ENCODE results near the gene DUSP21. TPM values are rescaled to one million over a fixed set of nuclear protein-coding genes. Genes with fewer than 3 reads are reported as not detected.

Gene DUSP21
- not detected in 2 replicates for total RNA-seq

GRCh38 chrX:44843753-44844152 lies at the start of gene DUSP21:
Gene DUSP21, plus strand, starts transcription at chrX:44844021. Its CDS starts 112 bp downstream, at chrX:44844133.
- H3K27me3 ChIP-seq (ENCODE audit: insufficient read depth, low read length), result no peaks in the 10 kb centered on the region
- no peaks in the 10 kb centered on the region for H3K4me1 ChIP-seq (ENCODE audit: insufficient read depth, low read length)
- H3K4me2 ChIP-seq (ENCODE audit: insufficient read depth, low read length), result no peak within 1 kb of the TSS
- H3K36me3 ChIP-seq (ENCODE audit: insufficient read depth, low read length), result no peaks in the 10 kb centered on the region
- H3K79me2 ChIP-seq (ENCODE audit: insufficient read depth, low read length), result no peaks in the 10 kb centered on the region
- no peaks in the 10 kb centered on the region for H3K9me3 ChIP-seq (ENCODE audit: low read depth, low read length)
- H3K4me3 ChIP-seq (ENCODE audit: insufficient read depth, low read length), result no peak within 1 kb of the TSS
- TF ChIP-seq CTCF (IDR thresholded peaks at IDR 0.05; ENCODE audit: extremely low read depth, low read depth, low read length), result no peak
- H4K20me1 ChIP-seq (ENCODE audit: insufficient read depth, low read length), result no peaks in the 10 kb centered on the region
- H2AFZ ChIP-seq (ENCODE audit: low read length), result no peak within 1 kb of the TSS
- no peak for DNase-seq (ENCODE audit: insufficient read length, low spot score, missing footprints)
- H3K27ac ChIP-seq (ENCODE audit: low read depth, low read length), result no peak within 1 kb of the TSS

- Histone ChIP-seq H3K79me2 (ENCODE audit: insufficient read depth, low read length) (no peaks in the 10 kb centered on the region), H3K27me3 (ENCODE audit: insufficient read depth, low read length) (peaks cover 3% of the 10 kb centered on the region), H3K27ac (ENCODE audit: low read depth, low read length) (no peak overlapping the region), H4K20me1 (ENCODE audit: insufficient read depth, low read length) (no peaks in the 10 kb centered on the region), H3K9me3 (ENCODE audit: low read depth, low read length) (no peaks in the 10 kb centered on the region), H3K4me3 (ENCODE audit: insufficient read depth, low read length) (no peak overlapping the region), H3K4me2 (ENCODE audit: insufficient read depth, low read length) (no peak overlapping the region), H3K4me1 (ENCODE audit: insufficient read depth, low read length) (no peaks in the 10 kb centered on the region), H3K36me3 (ENCODE audit: insufficient read depth, low read length) (no peaks in the 10 kb centered on the region), H2AFZ (ENCODE audit: low read length) (no peak overlapping the region)
- TF ChIP-seq CTCF (IDR thresholded peaks at IDR 0.05; ENCODE audit: extremely low read depth, low read depth, low read length), result no peak
- DNase-seq (ENCODE audit: insufficient read length, low spot score, missing footprints), result no peak
Observed at GRCh38 chrX:44795945-44796450, 47.8 kb upstream of the DUSP21 start.

- TF ChIP-seq CTCF (IDR thresholded peaks at IDR 0.05; ENCODE audit: extremely low read depth, low read depth, low read length), result no peak
- no peak overlapping the region for H3K4me3 ChIP-seq (ENCODE audit: insufficient read depth, low read length)
- no peak overlapping the region for H3K4me2 ChIP-seq (ENCODE audit: insufficient read depth, low read length)
- no peaks in the 10 kb centered on the region for H3K27me3 ChIP-seq (ENCODE audit: insufficient read depth, low read length)
- H2AFZ ChIP-seq (ENCODE audit: low read length), result no peak overlapping the region
- H3K9me3 ChIP-seq (ENCODE audit: low read depth, low read length), result no peaks in the 10 kb centered on the region
- H3K27ac ChIP-seq (ENCODE audit: low read depth, low read length), result no peak overlapping the region
- no peaks in the 10 kb centered on the region for H4K20me1 ChIP-seq (ENCODE audit: insufficient read depth, low read length)
- no peaks in the 10 kb centered on the region for H3K79me2 ChIP-seq (ENCODE audit: insufficient read depth, low read length)
- H3K4me1 ChIP-seq (ENCODE audit: insufficient read depth, low read length), result no peaks in the 10 kb centered on the region
- no peaks in the 10 kb centered on the region for H3K36me3 ChIP-seq (ENCODE audit: insufficient read depth, low read length)
- no peak for DNase-seq (ENCODE audit: insufficient read length, low spot score, missing footprints)
Observed at GRCh38 chrX:44802613-44803012, 41.2 kb upstream of the DUSP21 start.

GRCh38 chrX:44815681-44816080 lies 28.1 kb upstream of the DUSP21 start:
- H3K9me3 ChIP-seq (ENCODE audit: low read depth, low read length), result peaks cover 3% of the 10 kb centered on the region
- H3K79me2 ChIP-seq (ENCODE audit: insufficient read depth, low read length), result no peaks in the 10 kb centered on the region
- H3K36me3 ChIP-seq (ENCODE audit: insufficient read depth, low read length), result no peaks in the 10 kb centered on the region
- H3K4me1 ChIP-seq (ENCODE audit: insufficient read depth, low read length), result no peaks in the 10 kb centered on the region
- no peak overlapping the region for H3K27ac ChIP-seq (ENCODE audit: low read depth, low read length)
- H2AFZ ChIP-seq (ENCODE audit: low read length), result no peak overlapping the region
- no peak overlapping the region for H3K4me2 ChIP-seq (ENCODE audit: insufficient read depth, low read length)
- peaks cover 10% of the 10 kb centered on the region for H3K27me3 ChIP-seq (ENCODE audit: insufficient read depth, low read length)
- DNase-seq (ENCODE audit: insufficient read length, low spot score, missing footprints), result no peak
- TF ChIP-seq CTCF (IDR thresholded peaks at IDR 0.05; ENCODE audit: extremely low read depth, low read depth, low read length), result no peak
- H3K4me3 ChIP-seq (ENCODE audit: insufficient read depth, low read length), result no peak overlapping the region
- H4K20me1 ChIP-seq (ENCODE audit: insufficient read depth, low read length), result no peaks in the 10 kb centered on the region
